Sciatic nerve (tissue), 2 donors: ENCODE data around the gene REX1BD. TPM values are rescaled to one million over a fixed set of nuclear protein-coding genes. Genes with fewer than 3 reads are reported as not detected.
"Not testable (repeated sequence)": the region's sequence is repeated elsewhere in the genome, so short reads cannot be mapped to it uniquely, and the experiment has no call there.

Experiments
- ATAC-seq: fragments of 200-7000 bp; cut with Tn5 transposase; one replicate; pipeline ENCODE4 v1.9.1; 2020; ENCODE audit warnings: mild to moderate bottlenecking, moderate library complexity
- DNase-seq: peaks from one replicate; pipeline ENCODE4 v3.0.0-alpha.2; 2020; ENCODE audit warnings: low spot score
- intact Hi-C: fragments of 100-400 bp; cut with DNase I; formaldehyde crosslinking; loops from one replicate; pipeline ENCODE4 v1.14.2; 2022
- total RNA-seq: library from RNA; stranded (reverse); fragmentation: NEBNext Ultra II Directional; extraction: Animal tissue kit (Norgen Biotek cat#: 25700); gene quantifications from one replicate; pipeline ENCODE4 v1.2.1, GENCODE V29; 2021
- donor health status: DM: no; HTN: no; CAD: no.
- donor health status: DM: no; HTN: no; CAD: no.

Gene REX1BD
- 58.1 TPM for total RNA-seq

DNA sequence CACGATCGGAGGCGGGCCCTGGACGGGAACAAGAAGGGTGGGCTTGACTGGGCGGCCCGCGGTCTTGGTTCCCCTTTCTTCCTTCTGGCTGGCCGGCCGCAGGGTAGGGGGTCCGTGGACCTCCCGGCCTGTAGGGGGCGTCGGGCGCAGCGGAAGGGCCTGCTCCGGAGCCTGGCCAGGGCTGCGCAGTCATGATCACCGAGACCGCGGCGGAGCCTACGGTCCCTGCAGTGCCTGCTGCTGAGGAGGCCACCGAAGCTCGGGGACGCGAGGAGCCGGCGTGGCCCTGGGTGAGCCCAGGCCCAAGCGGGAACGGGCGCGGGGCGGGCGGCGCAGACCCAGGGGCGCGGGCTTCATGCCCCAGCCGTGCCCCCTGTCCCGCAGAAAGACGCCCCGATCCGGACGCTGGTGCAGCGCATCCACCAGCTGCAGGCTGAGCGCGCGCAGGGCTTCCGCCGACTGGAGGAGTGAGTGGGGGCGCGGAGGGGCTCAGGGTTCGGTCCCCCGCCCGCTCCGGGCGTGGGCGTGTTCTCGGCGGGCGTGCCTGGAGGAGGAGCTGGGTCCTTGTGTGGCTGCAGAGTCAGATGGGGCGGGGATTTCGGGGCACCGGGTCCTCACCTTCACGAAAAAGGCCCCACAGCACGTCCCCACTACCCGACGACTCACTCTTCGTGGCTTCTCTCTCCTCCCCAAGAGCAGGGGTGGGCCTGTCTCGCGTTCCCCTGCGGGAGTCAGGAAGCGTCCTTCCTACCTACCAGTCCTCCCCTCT lies at the start of gene REX1BD:
TSS of gene REX1BD (plus strand) at position 188 of the 769 bp plus-strand sequence. CDS start at position 192, 4 bp downstream.
- intact Hi-C loops = no loop called here
- DNase-seq = peak; percentile 91
- ATAC-seq = peak; percentile 78

- intact Hi-C loops = no loop called here
- no peak for DNase-seq
- no peak for ATAC-seq
Measured at GRCh38 chr19:18539372-18539771, 49.2 kb upstream of the REX1BD start.

DNA sequence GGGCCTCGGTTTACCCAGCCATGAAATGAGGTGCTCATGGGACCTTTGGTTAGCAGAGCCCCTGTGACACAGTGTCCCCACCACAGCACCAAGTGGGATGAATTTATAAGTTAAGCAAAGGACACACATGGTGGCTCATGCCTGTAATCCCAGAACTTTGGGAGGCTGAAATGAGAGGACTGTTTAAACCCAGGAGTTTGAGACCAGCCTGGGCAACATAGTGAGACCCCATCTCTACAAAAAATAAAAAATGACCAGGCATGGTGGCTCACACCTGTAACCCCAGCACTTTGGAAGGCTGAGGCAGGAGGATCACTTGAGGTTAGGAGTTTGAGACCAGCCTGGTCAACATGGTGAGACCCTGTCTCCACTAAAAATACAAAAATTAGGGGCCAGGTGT lies 48.4 kb upstream of the REX1BD start:
- ATAC-seq, DNase-seq, intact Hi-C loops: not testable (repeated sequence)

- DNase-seq (no peak), ATAC-seq (no peak)
- intact Hi-C loops = no loop called here
Measured at GRCh38 chr19:18541258-18541991, 47.2 kb upstream of the REX1BD start.

DNA sequence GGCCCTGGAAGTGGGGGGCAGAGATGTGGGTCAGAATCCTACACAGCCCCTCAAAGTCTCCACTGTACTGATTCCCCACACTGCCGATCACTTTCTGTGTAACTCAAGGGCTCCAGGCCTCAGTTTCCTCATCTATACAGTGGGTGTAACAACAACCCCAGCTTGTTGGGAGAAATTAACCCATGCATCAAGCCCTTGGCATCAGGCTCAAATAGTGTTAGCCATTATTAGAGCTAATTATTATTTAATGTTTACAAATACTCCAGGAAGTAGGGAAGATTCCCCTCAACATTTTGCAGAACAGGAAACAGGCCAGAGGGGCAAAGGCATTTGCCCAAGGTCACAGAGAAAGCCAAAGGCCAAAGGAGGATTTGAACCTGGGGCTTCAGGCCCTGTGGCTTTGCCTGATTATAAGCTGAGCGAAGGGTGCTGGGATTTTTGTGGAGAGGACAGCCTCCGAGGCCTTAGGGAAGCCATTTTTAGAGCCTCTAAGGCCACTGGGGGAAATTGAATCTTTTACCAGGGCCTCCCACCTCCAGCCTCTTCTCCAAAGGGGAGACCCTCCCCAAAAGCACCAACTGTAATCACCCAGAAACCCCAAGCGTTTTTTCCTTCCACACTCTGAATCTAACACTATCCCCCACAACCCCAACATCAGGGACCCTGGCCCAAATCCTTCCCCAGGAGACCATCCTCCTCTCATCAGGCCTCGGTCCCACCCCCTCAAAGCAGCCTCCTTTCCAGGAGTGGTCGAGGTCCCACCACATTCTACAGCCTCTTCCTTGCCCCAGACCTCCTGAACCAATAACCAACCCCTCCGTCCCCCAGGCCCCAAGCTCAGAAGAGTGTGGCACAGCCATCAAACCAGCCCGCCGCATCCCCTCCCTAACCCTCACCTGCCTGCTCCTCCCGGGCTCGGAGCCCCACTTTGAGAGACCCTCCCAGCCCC lies 46.3 kb upstream of the REX1BD start:
- peak; percentile 6 for ATAC-seq
- intact Hi-C loops = no loop called here

DNA sequence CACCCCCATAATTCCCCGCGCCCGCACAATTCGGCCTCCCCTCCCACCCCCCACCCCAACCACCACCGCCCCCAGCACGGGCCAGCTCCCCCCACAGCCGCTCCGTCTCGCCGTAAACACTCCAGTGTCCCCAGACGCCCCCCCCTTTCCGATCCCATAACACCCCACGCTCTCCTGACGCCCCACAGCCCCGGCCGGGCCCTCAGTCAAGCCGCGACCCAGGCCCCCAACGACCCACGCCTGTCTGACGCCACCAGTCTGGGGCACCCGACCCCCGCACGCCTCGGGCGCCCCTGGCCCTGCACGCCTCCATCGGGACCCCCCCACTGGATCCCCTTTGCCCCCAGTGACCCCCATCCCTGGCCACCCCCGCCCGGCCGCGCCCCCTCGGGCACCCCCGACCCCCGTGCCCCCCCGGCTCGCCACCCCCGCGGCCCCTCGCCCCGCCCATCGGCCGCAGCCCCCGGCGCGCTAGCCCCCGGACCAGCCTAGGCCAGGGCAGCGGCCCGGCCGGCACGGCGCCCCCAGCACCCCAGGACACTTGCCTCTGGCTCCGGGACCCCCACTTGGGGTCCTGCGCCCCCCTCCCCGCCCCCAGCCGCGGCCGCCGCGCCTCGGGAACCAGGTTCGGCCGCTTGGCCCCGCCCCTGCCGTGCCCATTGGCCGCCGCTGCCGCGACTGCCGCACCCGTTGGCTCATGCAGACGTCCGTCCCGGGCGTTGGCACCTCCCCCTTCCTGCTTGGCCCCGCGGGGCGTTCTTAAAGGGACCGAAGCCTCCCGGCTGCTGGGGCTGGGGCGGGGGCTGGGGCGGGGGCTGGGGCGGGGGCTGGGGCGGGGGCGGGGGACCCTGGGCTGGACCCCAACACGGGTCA lies 45.4 kb upstream of the REX1BD start, which contains the start of gene FKBP8:
TSS of gene FKBP8 (minus strand) at position 633 of the 873 bp plus-strand sequence. CDS start 1,603 bp downstream, outside the sequence.
- intact Hi-C loops = no loop called here
- ATAC-seq = peak; percentile 97

More for the DNA sequence above, 46.3 kb upstream of the REX1BD start:
- no peak for DNase-seq

GRCh38 chr19:18543814-18544475 lies 44.7 kb upstream of the REX1BD start:
- ATAC-seq = peak; percentile 39
- no peak for DNase-seq
- intact Hi-C loops = no loop called here

More for the DNA sequence above, 45.4 kb upstream of the REX1BD start, which contains the start of gene FKBP8:
- peak; percentile 97 for DNase-seq

DNA sequence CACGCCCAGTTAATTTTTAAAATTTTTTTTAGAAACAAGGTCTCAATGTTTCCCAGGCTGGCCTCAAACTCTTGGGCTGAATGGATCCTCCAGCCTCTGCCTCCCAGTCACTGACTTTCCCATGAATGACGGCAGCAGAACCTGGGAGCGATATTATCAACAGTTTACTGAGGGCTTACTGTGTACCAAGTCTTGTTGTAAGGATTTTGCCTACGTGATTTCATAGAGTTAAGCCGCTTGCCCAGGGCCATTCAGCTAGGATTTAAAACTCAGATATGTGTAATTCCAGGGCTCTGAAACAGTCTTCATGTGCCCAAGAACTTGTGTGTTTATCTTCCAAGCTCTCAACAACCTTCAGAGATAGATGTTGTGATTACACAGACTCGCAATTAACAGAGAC lies 37.0 kb upstream of the REX1BD start:
- ATAC-seq (no peak), DNase-seq (no peak)
- intact Hi-C loops = no loop called here

- DNase-seq (peak; percentile 98), ATAC-seq (peak; percentile 98)
- intact Hi-C loops = no loop called here
Measured at GRCh38 chr19:18557411-18558201, 31.0 kb upstream of the REX1BD start, which contains the start of gene KXD1. TSS of gene KXD1 (plus strand) at chr19:18557870. CDS start at chr19:18562057, 4,187 bp downstream.

GRCh38 chr19:18558202-18558555 lies 30.4 kb upstream of the REX1BD start:
- ATAC-seq (no peak), DNase-seq (no peak)
- intact Hi-C loops = no loop called here

- intact Hi-C loops = no loop called here
- DNase-seq (no peak), ATAC-seq (no peak)
Measured at GRCh38 chr19:18558604-18559003, 30.0 kb upstream of the REX1BD start.

DNA sequence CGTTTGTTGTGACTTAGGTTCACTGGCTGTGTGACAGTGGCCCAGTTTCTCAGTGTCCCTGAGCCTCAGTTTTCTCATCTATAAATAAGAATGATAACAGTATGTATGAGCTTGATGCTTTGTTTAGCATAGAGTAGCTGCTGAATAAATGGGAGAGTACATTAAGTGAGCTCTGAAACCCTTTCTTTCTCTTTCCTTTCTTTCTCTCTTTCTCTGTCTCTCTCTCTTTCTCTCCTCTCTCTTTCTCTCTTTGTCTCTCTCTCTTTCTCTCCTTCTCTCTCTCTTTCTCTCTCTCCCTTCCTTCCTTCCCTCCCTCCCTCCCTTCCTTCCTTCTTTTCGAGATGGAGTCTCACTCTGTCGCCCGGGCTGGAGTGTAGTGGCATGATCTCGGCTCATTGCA lies 28.9 kb upstream of the REX1BD start:
- intact Hi-C loops = loop anchor here (10.0 kb wide), 1 partner anchor 85 kb away; no protein-coding TSS in a partner anchor
- DNase-seq = no peak
- no peak for ATAC-seq

- peak; percentile 5 for ATAC-seq
Measured at GRCh38 chr19:18562086-18562485, 26.5 kb upstream of the REX1BD start.

GRCh38 chr19:18566953-18567352 lies 21.6 kb upstream of the REX1BD start:
- intact Hi-C loops = loop anchor here (10.0 kb wide), 1 partner anchor 92 kb away; no protein-coding TSS in a partner anchor
- ATAC-seq (no peak), DNase-seq (no peak)

More at GRCh38 chr19:18562086-18562485, 26.5 kb upstream of the REX1BD start:
- intact Hi-C loops = loop anchor here (10.0 kb wide), 1 partner anchor 87 kb away; no protein-coding TSS in a partner anchor
- DNase-seq = no peak

DNA sequence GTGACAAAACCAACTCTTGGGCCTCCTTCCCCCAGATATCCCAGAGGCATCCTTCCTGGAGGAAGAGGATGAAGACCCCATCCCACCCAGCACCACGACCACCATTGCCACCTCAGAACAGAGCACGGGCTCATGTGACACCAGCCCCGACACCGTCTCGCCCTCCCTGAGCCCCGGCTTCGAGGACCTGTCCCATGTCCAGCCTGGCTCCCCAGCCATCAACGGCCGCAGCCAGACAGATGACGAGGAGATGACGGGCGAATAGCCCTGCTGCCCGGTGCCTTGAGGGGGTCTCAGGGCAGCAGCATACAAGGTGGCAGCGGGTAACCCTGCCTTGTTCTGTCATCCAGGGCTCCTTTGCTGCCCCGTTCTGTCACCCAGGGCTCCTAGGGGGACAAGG lies 20.2 kb upstream of the REX1BD start:
- DNase-seq = no peak

DNA sequence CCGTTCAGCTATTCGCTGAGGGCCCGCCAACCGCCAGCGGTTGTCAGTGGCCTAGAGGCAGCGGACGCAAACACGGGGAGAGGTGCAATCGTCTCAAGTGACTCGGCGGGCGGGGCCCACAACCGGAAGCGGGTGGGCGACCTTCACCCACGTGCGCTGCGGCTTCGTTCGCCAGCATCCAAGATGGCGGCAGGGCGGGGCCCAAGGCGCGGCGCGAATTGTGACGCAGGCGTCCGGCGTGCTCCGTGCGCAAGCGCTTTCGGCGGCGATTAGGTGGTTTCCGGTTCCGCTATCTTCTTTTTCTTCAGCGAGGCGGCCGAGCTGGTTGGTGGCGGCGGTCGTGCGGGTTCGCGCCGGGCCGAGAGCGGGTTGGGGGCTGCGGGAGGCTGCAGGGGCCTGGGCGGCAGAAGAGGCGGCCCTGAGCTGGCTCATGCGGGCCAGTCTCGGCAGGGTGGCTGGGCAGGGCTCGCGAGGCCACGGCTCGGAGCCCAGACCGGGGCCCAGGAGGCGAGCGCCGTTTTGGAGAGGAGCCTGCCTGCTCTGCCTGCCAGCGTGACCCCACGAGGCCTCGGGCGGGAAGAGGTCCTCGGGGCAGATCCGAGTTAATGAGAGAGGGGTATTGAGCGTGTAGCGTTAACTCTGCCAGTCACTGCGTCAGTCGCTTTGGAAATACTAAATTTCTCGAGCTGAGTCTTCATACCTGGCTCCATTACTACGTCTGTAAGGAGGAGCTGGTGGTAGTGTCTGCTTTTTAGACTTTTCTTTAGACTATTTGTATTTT lies 16.8 kb upstream of the REX1BD start, which contains the start of gene UBA52:
TSS of gene UBA52 (plus strand) at position 294 of the 781 bp plus-strand sequence. CDS start 1,444 bp downstream, outside the sequence.
- DNase-seq = peak; percentile 99
- intact Hi-C loops = no loop called here
- ATAC-seq = peak; percentile 97

More for the DNA sequence above, 20.2 kb upstream of the REX1BD start:
- no peak for ATAC-seq
- intact Hi-C loops = loop anchor here (10.0 kb wide), 1 partner anchor 94 kb away; no protein-coding TSS in a partner anchor
